GM23338 (cell line): ENCODE measurements around the gene PARVB. TPM values are rescaled to one million over a fixed set of nuclear protein-coding genes. Genes with fewer than 3 reads are reported as not detected.

Experiments used
- ATAC-seq: fragments of 200-7000 bp; cut with Tn5 transposase; 3 replicates; pipeline ENCODE4 v1.9.1; 2020
- DNase-seq: peaks from one replicate; pipeline ENCODE4 v3.0.0-alpha.2; 2015; ENCODE audit warnings: low spot score
- H2AFZ ChIP-seq: fragments of 200-600 bp; sonication (generic); 2 replicates; pipeline ENCODE4 v1.8.0; 2016; ENCODE audit warnings: antibody characterized with exemption, mild to moderate bottlenecking, moderate library complexity
- H3F3A ChIP-seq: fragments of 200-600 bp; sonication (generic); replicated peaks from 2 replicates; pipeline ENCODE4 v1.8.0; 2017; ENCODE audit warnings: antibody characterized with exemption, mixed run types, low read depth
- H3K27ac ChIP-seq: fragments of 200-600 bp; sonication (generic); 2 replicates; pipeline ENCODE4 v1.6.1; 2016; ENCODE audit warnings: low read depth
- H3K27me3 ChIP-seq: fragments of 200-600 bp; sonication (generic); 2 replicates; pipeline ENCODE4 v1.8.0; 2016; ENCODE audit warnings: mild to moderate bottlenecking, mixed run types, moderate library complexity; ENCODE audit not compliant: insufficient read depth
- H3K36me3 ChIP-seq: fragments of 200-600 bp; sonication (generic); 2 replicates; pipeline ENCODE4 v1.8.0; 2016; ENCODE audit warnings: mild to moderate bottlenecking; ENCODE audit not compliant: insufficient read depth
- H3K4me1 ChIP-seq: fragments of 200-600 bp; sonication (generic); 2 replicates; pipeline ENCODE4 v1.8.0; 2016; ENCODE audit warnings: mild to moderate bottlenecking, moderate library complexity; ENCODE audit not compliant: insufficient read depth
- H3K4me2 ChIP-seq: fragments of 200-600 bp; sonication (generic); 2 replicates; pipeline ENCODE4 v1.7.1; 2017; ENCODE audit warnings: mixed run types
- H3K4me3 ChIP-seq: fragments of 200-600 bp; sonication (generic); 2 replicates; pipeline ENCODE4 v1.6.1; 2016; ENCODE audit warnings: mixed run types
- H3K79me2 ChIP-seq: fragments of 200-600 bp; sonication (generic); replicated peaks from 2 replicates; pipeline ENCODE4 v1.8.0; 2017; ENCODE audit warnings: mild to moderate bottlenecking; ENCODE audit not compliant: insufficient read depth
- H3K9me2 ChIP-seq: fragments of 200-600 bp; sonication (generic); 2 replicates; pipeline ENCODE4 v1.8.0; 2017; ENCODE audit not compliant: insufficient read depth
- H4K20me1 ChIP-seq: fragments of 200-600 bp; sonication (generic); replicated peaks from 2 replicates; pipeline ENCODE4 v1.8.0; 2017; ENCODE audit warnings: mild to moderate bottlenecking; ENCODE audit not compliant: insufficient read depth
- H3K27ac Mint-ChIP-seq: 2 replicates; pipeline ENCODE4 v1.8.0; 2020; ENCODE audit warnings: inconsistent platforms, mild to moderate bottlenecking, moderate library complexity, mixed read lengths
- H3K27me3 Mint-ChIP-seq: 3 replicates; pipeline ENCODE4 v1.8.0; 2022; ENCODE audit warnings: low read depth, mild to moderate bottlenecking, moderate library complexity, mixed read lengths, inconsistent platforms; ENCODE audit not compliant: insufficient read depth, poor library complexity
- H3K36me3 Mint-ChIP-seq: 3 replicates; pipeline ENCODE4 v1.8.0; 2021; ENCODE audit warnings: low read depth, mild to moderate bottlenecking, inconsistent platforms, moderate library complexity, mixed read lengths
- H3K4me1 Mint-ChIP-seq: 3 replicates; pipeline ENCODE4 v1.8.0; 2020; ENCODE audit warnings: mild to moderate bottlenecking, inconsistent platforms, mixed read lengths
- H3K4me3 Mint-ChIP-seq: 3 replicates; pipeline ENCODE4 v1.8.0; 2021; ENCODE audit warnings: moderate library complexity, mild to moderate bottlenecking, inconsistent platforms, mixed read lengths
- H3K9me3 Mint-ChIP-seq: 3 replicates; pipeline ENCODE4 v1.8.0; 2020; ENCODE audit warnings: moderate library complexity, mild to moderate bottlenecking, inconsistent platforms, mixed read lengths
- EZH2 ChIP-seq: fragments of 200-600 bp; sonication (generic); IDR thresholded peaks from one replicate; pipeline ENCODE4 v1.8.0; 2017; ENCODE audit warnings: antibody characterized with exemption, mild to moderate bottlenecking, low read depth; ENCODE audit not compliant: unreplicated experiment
- EZH2phosphoT487 ChIP-seq: fragments of 200-600 bp; sonication (generic); IDR thresholded peaks from one replicate; pipeline ENCODE4 v1.8.1; 2018; ENCODE audit warnings: antibody characterized with exemption; ENCODE audit not compliant: unreplicated experiment
- JUNB ChIP-seq: IDR thresholded peaks from one replicate; pipeline ENCODE4 v1.6.1; 2016; ENCODE audit warnings: antibody characterized with exemption; ENCODE audit not compliant: unreplicated experiment
- NANOG ChIP-seq: IDR thresholded peaks from 2 replicates; pipeline ENCODE4 v1.6.1; 2016; ENCODE audit warnings: antibody characterized with exemption, borderline replicate concordance
- ZNF114 ChIP-seq: fragments of 250-450 bp; sonication (Bioruptor Pico); IDR thresholded peaks from 2 replicates; pipeline ENCODE4 v1.5.0; 2020; ENCODE audit warnings: mild to moderate bottlenecking, moderate library complexity
- polyA plus RNA-seq: library from polyadenylated mRNA; unstranded; fragments of >200 nt; fragmentation: Nextera tagmentation; extraction: Ambion mirVana; gene quantifications from 2 replicates; pipeline ENCODE4 v1.2.1, GENCODE V29; 2016
- total RNA-seq: library from RNA; depleted of rRNA; stranded (reverse); fragments of >200 nt; shearing (Covaris generic); gene quantifications from 2 replicates; pipeline ENCODE4 v1.2.3, GENCODE V29; 2014
- TF ChIP-seq, protein P1 (sequence below): fragments of 250-450 bp; sonication (Bioruptor Pico); IDR thresholded peaks from 2 replicates; pipeline ENCODE4 v1.5.0; 2020; ENCODE audit warnings: mild to moderate bottlenecking, moderate library complexity
- TF ChIP-seq, protein P2 (sequence below), 2 experiments: fragments of 200-600 bp in 1 of 2; sonication (generic) in 1 of 2; conservative IDR thresholded peaks; 2 replicates each; pipeline versions ENCODE4 v1.5.1 to v1.6.1; 2016 to 2017; ENCODE audit warnings: antibody characterized with exemption in 2 of 2, low read depth in 2 of 2, mild to moderate bottlenecking in 2 of 2, moderate library complexity in 1 of 2

PARVB gene
- total and polyA plus RNA-seq, 2 experiments from 2014 or later, result 4.3 to 7.7 TPM

DNA sequence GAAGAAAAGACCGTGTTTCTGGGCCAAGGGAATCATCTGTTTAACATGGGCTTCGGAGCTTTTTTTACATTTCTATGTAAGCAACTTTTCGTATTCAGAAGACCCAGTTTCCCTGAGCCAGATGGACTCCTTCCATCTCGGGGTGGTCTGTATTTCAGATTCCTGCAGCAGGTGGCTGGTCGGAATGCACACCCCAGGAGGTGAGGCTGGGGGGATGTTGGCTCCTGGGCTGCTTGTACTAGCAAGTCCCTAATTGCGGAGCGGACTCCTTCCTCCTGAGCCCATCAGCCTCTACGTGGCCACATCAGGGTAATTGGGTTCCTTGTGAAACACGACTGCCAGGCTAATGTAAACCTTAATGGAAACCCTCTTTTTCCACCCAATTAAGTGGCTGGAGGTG lies 58.7 kb downstream of the PARVB start (continued):
- TF ChIP-seq, protein P1, sequence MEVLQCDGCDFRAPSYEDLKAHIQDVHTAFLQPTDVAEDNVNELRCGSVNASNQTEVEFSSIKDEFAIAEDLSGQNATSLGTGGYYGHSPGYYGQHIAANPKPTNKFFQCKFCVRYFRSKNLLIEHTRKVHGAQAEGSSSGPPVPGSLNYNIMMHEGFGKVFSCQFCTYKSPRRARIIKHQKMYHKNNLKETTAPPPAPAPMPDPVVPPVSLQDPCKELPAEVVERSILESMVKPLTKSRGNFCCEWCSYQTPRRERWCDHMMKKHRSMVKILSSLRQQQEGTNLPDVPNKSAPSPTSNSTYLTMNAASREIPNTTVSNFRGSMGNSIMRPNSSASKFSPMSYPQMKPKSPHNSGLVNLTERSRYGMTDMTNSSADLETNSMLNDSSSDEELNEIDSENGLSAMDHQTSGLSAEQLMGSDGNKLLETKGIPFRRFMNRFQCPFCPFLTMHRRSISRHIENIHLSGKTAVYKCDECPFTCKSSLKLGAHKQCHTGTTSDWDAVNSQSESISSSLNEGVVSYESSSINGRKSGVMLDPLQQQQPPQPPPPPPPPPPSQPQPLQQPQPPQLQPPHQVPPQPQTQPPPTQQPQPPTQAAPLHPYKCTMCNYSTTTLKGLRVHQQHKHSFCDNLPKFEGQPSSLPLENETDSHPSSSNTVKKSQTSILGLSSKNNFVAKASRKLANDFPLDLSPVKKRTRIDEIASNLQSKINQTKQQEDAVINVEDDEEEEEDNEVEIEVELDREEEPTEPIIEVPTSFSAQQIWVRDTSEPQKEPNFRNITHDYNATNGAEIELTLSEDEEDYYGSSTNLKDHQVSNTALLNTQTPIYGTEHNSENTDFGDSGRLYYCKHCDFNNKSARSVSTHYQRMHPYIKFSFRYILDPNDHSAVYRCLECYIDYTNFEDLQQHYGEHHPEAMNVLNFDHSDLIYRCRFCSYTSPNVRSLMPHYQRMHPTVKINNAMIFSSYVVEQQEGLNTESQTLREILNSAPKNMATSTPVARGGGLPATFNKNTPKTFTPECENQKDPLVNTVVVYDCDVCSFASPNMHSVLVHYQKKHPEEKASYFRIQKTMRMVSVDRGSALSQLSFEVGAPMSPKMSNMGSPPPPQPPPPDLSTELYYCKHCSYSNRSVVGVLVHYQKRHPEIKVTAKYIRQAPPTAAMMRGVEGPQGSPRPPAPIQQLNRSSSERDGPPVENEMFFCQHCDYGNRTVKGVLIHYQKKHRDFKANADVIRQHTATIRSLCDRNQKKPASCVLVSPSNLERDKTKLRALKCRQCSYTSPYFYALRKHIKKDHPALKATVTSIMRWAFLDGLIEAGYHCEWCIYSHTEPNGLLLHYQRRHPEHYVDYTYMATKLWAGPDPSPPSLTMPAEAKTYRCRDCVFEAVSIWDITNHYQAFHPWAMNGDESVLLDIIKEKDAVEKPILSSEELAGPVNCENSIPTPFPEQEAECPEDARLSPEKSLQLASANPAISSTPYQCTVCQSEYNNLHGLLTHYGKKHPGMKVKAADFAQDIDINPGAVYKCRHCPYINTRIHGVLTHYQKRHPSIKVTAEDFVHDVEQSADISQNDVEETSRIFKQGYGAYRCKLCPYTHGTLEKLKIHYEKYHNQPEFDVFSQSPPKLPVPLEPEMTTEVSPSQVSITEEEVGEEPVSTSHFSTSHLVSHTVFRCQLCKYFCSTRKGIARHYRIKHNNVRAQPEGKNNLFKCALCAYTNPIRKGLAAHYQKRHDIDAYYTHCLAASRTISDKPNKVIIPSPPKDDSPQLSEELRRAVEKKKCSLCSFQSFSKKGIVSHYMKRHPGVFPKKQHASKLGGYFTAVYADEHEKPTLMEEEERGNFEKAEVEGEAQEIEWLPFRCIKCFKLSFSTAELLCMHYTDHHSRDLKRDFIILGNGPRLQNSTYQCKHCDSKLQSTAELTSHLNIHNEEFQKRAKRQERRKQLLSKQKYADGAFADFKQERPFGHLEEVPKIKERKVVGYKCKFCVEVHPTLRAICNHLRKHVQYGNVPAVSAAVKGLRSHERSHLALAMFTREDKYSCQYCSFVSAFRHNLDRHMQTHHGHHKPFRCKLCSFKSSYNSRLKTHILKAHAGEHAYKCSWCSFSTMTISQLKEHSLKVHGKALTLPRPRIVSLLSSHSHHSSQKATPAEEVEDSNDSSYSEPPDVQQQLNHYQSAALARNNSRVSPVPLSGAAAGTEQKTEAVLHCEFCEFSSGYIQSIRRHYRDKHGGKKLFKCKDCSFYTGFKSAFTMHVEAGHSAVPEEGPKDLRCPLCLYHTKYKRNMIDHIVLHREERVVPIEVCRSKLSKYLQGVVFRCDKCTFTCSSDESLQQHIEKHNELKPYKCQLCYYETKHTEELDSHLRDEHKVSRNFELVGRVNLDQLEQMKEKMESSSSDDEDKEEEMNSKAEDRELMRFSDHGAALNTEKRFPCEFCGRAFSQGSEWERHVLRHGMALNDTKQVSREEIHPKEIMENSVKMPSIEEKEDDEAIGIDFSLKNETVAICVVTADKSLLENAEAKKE, result no peak
- TF ChIP-seq EZH2, result no peak

DNA sequence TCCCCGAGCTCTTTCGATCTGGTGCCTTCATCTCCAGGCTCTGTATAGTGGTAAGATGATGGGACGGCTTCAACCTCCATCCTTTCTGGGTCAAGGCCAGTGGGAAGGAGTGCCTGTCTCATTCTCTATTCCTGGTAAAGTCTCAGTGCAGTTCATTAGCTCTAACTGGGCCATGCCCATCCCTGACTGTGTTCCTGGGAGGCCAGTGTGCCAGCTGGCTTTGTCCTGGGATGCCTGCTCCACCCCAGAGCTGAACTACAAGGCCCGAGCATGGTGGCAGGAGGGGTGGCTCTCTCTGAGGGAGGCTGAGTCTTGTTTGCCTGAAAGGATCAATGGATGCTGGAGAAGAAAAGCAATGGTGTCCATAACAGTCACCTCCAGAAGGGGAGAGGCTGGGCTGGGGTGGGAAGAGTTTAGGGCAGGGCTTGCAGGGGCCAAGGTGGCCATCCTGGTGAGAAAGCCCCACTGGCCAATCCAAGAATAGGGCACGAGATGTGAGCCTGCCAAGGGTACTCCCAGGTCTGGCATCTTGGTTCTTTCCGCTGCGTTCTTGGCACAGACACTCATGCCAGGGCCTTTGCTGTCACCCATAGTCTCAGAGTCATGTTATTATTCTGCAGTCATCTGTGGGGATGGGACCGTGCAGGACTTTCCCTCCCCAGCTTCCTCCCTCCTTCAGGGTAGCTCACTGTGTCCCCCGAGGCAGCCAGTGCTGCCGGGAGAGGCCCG lies 60.1 kb downstream of the PARVB start:
- Mint-ChIP-seq H3K9me3 (no peaks in the 10 kb centered on the region; the same call in 2 of the 3 replicates), H3K36me3 (no peaks in the 10 kb centered on the region; the same call in 1 of the 3 replicates), H3K4me1 (peaks cover 20% of the 10 kb centered on the region), H3K4me3 (no peak overlapping the region), H3K27ac (no peak overlapping the region), H3K27me3 (no peaks in the 10 kb centered on the region)
- no peak overlapping the region for H3K4me2 ChIP-seq
- no peaks in the 10 kb centered on the region for H3K79me2 ChIP-seq
- H4K20me1 ChIP-seq, result no peaks in the 10 kb centered on the region
- H3K9me2 ChIP-seq, result no peaks in the 10 kb centered on the region
- H2AFZ ChIP-seq, result no peak overlapping the region
- no peaks in the 10 kb centered on the region for H3K36me3 ChIP-seq
- DNase-seq (no peak), ATAC-seq (no peak)
- no peaks in the 10 kb centered on the region for H3K27me3 ChIP-seq
- H3K27ac ChIP-seq, result no peak overlapping the region
- H3F3A ChIP-seq, result no peaks in the 10 kb centered on the region
- H3K4me3 ChIP-seq, result no peak overlapping the region
- H3K4me1 ChIP-seq, result peaks cover 10% of the 10 kb centered on the region
- TF ChIP-seq EZH2phosphoT487 (no peak), ZNF114 (CRISPR knock-in tag) (no peak), EZH2 (no peak), JUNB (no peak), NANOG (no peak)
- TF ChIP-seq, protein P2, sequence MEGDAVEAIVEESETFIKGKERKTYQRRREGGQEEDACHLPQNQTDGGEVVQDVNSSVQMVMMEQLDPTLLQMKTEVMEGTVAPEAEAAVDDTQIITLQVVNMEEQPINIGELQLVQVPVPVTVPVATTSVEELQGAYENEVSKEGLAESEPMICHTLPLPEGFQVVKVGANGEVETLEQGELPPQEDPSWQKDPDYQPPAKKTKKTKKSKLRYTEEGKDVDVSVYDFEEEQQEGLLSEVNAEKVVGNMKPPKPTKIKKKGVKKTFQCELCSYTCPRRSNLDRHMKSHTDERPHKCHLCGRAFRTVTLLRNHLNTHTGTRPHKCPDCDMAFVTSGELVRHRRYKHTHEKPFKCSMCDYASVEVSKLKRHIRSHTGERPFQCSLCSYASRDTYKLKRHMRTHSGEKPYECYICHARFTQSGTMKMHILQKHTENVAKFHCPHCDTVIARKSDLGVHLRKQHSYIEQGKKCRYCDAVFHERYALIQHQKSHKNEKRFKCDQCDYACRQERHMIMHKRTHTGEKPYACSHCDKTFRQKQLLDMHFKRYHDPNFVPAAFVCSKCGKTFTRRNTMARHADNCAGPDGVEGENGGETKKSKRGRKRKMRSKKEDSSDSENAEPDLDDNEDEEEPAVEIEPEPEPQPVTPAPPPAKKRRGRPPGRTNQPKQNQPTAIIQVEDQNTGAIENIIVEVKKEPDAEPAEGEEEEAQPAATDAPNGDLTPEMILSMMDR (conservative IDR thresholded peaks at IDR 0.05; ENCODE audit: low read depth in 2 of 2), result no peak
- TF ChIP-seq, protein P1, result no peak
